ENCODE results near the gene MYO1F. TPM values are rescaled to one million over a fixed set of nuclear protein-coding genes. Genes with fewer than 3 reads are reported as not detected.

The MYO1F gene
- total and polyA plus RNA-seq, 2 of the 13 experiments (the other 11 are each of a cell fraction or from before 2014, with no cell fraction given), result 0.09 to 0.13 TPM

GRCh38 chr19:8580710-8581281 lies 3.6 kb upstream of the MYO1F start (continued):
- TF ChIP-seq TERF1 (CRISPR knock-in tag; IDR thresholded peaks at IDR 0.05) (no peak), ZNF770 (CRISPR knock-in tag; IDR thresholded peaks at IDR 0.05) (peak; percentile 77), HOXA3 (CRISPR knock-in tag; IDR thresholded peaks at IDR 0.05) (peak; percentile 44; the same call in 1 of the 2 replicates), MAFG (CRISPR knock-in tag; IDR thresholded peaks at IDR 0.05) (no peak), TCF12 (IDR thresholded peaks at IDR 0.05) (no peak), TCF12 (CRISPR knock-in tag; IDR thresholded peaks at IDR 0.05) (no peak), ZNF691 (CRISPR knock-in tag; IDR thresholded peaks at IDR 0.05; ENCODE audit: borderline replicate concordance, low read depth) (no peak), ZFP36L2 (CRISPR knock-in tag; IDR thresholded peaks at IDR 0.05) (no peak), ZNF776 (CRISPR knock-in tag; IDR thresholded peaks at IDR 0.05) (no peak), ZXDC (CRISPR knock-in tag; IDR thresholded peaks at IDR 0.05) (no peak), THAP9 (CRISPR knock-in tag; IDR thresholded peaks at IDR 0.05; ENCODE audit: borderline replicate concordance) (no peak), GTF3A (CRISPR knock-in tag; conservative IDR thresholded peaks at IDR 0.05) (no peak), MEIS1 (CRISPR knock-in tag; IDR thresholded peaks at IDR 0.05; ENCODE audit: borderline replicate concordance) (no peak), ZKSCAN8 (CRISPR knock-in tag; IDR thresholded peaks at IDR 0.05; ENCODE audit: borderline replicate concordance) (no peak), MYC (CRISPR knock-in tag; IDR thresholded peaks at IDR 0.05; ENCODE audit: borderline replicate concordance) (no peak), JUNB (CRISPR knock-in tag; IDR thresholded peaks at IDR 0.05; ENCODE audit: borderline replicate concordance) (no peak), ZNF496 (CRISPR knock-in tag; IDR thresholded peaks at IDR 0.05; ENCODE audit: insufficient replicate concordance) (no peak), MYNN (CRISPR knock-in tag; IDR thresholded peaks at IDR 0.05; ENCODE audit: low read depth) (no peak), CREB3 (CRISPR knock-in tag; IDR thresholded peaks at IDR 0.05) (no peak)

Measured in HepG2 (cell line).